GM12873 (cell line): Measurements from ENCODE around the gene KRABD2.
A peak's percentile ranks its signal among the peaks of the same experiment; 100 is the strongest.

Source experiments
- TF ChIP-seq, protein P1 (sequence below): IDR thresholded peaks from 2 replicates; pipeline ENCODE4 v1.5.1; 2012; ENCODE audit warnings: low read depth, mild to moderate bottlenecking, moderate library complexity, low read length, control low read depth; ENCODE audit not compliant: insufficient read depth; ENCODE audit errors: missing control alignments

Gene KRABD2

DNA sequence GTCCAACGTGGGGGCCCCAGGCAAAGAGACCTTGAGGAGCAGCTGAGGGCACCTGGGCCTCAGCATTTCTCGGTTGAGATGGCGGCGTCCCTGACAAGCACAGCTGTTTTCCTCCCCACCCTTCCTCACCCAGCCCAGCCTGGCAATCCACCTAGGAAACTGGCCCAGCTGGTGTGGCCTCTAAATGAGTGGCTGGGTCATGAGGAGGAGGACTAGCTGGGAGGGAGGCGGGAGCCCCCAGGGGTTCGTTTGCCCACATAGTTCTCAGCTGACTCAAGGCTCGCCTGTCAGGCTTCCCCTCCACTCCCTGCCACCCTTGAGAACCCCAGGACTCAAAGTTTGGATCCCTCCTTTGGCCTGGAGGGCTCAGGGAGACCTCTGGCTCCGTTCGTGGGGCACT, 15.2 kb upstream of the KRABD2 start:
- TF ChIP-seq, protein P1, sequence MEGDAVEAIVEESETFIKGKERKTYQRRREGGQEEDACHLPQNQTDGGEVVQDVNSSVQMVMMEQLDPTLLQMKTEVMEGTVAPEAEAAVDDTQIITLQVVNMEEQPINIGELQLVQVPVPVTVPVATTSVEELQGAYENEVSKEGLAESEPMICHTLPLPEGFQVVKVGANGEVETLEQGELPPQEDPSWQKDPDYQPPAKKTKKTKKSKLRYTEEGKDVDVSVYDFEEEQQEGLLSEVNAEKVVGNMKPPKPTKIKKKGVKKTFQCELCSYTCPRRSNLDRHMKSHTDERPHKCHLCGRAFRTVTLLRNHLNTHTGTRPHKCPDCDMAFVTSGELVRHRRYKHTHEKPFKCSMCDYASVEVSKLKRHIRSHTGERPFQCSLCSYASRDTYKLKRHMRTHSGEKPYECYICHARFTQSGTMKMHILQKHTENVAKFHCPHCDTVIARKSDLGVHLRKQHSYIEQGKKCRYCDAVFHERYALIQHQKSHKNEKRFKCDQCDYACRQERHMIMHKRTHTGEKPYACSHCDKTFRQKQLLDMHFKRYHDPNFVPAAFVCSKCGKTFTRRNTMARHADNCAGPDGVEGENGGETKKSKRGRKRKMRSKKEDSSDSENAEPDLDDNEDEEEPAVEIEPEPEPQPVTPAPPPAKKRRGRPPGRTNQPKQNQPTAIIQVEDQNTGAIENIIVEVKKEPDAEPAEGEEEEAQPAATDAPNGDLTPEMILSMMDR = no peak

DNA sequence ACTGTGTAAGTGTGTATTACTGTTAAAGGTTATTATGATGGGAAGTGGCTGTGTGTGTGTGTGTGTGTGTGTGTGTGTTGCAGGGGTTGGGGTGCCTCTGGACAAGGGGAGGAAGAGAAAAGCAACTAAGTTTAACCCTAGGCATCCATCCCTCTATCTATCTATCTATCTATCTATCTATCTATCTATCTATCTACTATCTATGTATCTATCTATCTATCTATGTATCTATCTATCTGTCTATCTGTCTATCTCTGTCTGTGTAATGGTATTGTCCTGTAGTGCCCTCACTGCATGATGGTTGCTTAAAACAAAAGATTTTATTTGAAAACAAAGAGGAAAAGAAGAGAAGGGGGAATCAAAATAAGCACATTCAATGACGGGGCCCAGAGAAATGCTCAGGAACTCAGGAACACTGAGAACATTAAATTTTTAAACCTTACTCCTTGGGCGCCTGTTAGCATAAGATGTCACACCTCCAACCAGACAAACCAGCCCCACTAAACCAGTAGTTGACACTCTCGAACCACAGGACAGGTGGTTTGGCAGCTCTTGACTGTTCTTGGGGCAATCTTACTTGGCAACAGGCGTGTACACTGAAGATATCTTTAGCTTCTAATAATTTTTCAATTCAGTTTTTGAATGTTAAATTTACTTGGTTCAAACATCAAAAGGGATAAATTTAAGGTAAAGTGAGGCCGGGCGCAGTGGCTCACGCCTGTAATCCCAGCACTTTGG, 11.6 kb upstream of the KRABD2 start:
- TF ChIP-seq, protein P1 = no peak

DNA sequence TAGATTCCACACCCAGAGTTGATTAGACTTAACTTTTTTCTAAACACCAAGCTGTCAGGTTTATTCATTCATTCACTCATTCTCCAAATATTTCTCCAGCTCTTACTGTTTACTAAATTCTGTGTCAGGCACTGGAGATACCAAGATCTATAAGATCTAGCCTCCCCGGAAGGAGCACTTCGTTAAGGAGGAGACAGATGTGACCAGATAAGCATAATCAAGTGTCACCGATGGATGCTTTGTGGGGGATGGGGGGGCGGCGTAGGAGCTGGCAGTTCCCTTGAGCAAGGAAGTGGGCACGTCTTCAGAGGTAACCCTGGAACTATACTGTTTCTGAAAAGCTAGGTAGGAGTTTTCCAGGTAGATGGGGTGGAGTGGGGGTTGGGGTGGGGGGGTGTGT, 10.3 kb upstream of the KRABD2 start:
- TF ChIP-seq, protein P1 = no peak

DNA sequence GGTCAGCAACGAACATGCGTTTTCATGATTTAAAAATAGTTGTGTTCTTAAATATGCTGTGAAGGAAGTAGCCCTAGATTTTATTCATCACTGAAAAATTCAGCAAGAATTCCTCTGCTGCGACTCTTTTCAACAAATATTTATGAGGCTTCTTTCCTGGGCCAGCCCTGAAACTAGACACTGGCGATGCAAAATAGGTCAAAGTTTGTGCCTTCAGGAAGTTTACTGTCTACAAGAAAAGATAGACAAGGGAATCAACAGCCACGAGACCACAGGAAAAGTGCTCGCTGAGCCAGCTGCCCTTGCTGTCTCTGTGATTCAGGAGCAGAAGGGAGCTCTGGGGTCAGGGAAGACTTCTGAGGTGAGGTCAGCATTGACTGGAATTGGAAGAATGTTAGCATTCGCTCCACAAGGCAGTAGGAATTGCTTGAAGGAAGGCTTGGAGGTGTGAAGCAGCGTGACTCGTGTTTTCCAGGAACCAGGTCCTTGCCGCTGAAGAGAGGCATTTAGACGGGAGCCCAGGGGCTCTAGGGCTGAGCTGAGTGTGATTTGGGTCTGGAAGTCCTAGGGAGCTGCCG, 8.4 kb upstream of the KRABD2 start:
- TF ChIP-seq, protein P1 = no peak

DNA sequence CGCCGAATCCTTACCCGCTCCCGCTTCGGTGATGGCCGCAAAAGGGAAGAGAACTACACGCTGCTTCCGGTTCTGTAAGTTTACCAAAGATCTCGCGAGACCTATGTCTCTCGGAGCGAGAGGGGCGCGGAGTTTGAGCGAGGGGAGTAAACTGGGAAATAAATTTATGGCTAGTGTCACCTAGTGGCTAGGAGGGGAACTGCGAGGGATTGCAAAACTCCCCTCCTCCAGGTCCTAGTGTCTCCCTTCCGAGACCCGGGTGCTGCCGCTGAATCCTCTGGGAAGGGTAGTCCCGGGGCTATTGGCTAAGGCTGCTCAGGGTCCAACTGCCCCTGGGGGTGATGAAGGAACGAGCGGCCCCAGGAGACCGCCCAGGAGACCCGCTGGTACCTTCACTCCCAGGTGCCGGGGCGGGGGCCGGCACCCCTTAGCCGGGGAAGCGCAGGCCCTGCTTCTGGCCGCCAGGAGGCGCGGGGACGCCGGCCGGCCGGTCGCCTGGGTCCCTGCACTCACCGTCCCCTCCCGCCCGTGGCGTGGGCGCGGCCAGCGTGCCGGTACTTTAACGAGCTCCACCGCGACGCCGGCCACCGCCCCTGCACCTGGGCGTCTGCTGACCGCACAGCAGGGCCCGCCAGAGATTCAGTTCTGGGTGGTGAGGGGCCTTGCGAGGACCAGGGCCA, 6.8 kb upstream of the KRABD2 start, which contains the start of gene RPL26:
Gene RPL26, minus strand, starts transcription at position 51 of the 680 bp plus-strand sequence. CDS start 883 bp downstream, outside the sequence.
- TF ChIP-seq, protein P1 = peak; percentile 82

DNA sequence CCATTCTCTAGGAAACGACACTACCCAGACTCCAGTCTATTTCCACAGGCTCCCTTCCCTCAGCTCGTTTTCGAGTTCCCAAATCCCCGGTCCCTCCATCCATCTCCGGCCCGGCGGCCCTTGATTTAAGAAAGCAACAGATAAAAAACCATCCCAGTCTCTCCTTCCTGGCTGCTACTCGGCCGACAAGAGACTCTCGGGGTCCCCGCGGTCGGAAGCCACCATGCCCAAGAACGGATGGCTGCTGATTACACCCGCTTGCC, 6.3 kb upstream of the KRABD2 start:
- TF ChIP-seq, protein P1 = no peak

DNA sequence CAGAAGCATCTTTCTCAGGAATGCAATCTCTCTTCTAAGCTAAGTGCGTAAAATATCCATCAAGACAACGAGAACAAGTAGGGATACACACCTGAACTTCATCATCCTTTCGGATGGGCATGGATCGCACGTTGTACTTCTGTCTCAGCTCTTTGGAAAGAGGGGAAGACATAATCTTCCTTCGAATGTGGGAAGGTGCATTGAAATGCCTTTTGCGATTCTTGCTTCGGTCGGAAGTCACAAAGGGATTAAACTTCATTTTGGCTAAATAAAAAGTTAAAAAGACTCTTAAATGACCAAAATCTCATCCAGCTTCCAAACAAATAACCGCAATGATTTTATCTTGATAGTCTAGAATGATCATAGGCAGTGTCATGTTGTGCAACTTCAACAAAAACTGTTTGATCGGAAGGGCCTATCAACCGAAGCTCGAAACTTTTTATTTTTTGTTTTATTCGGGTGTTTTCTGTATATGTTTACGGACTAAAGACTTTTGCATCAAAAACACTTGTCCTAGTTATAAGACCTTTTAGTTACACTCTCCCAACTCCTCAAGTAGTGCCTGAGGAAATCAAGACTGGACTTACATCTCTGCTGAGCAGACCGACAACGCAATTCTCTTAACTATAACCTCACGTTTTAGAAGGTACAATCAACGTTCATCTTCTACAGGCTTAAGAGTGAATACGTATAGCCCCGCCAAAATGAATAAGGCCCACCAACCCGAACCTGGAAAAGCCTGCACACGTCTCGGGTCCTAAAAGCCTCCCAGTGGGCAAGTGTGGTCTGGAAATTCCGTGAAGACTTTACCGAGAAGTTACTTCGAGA, 5.8 kb upstream of the KRABD2 start:
- TF ChIP-seq, protein P1 = peak; percentile 26
